ENCODE results near the gene RAB8B. TPM values are rescaled to one million over a fixed set of nuclear protein-coding genes. Genes with fewer than 3 reads are reported as not detected.

RAB8B gene
- total RNA-seq, 2 donors from 2014 or later: 78.1 to 108 TPM

- H3K27me3 Mint-ChIP-seq: no peaks in the 10 kb centered on the region
These were observed 49.4 kb downstream of the RAB8B start for GRCh38 chr15:63238796-63239195.

GRCh38 chr15:63240109-63240508, 50.7 kb downstream of the RAB8B start:
- no peaks in the 10 kb centered on the region for H3K9me3 ChIP-seq (ENCODE audit: control insufficient read depth, low read length, poor library complexity, severe bottlenecking)
- peaks cover 4% of the 10 kb centered on the region for H3K36me3 Mint-ChIP-seq (ENCODE audit: low read depth)
- no peak overlapping the region for H3K4me3 Mint-ChIP-seq
- peaks cover 44% of the 10 kb centered on the region for H3K4me1 Mint-ChIP-seq
- no peak for ATAC-seq
- no peak for DNase-seq
- H3K27ac Mint-ChIP-seq: peak overlapping the region; percentile 82
- H3K27me3 Mint-ChIP-seq: no peaks in the 10 kb centered on the region

More at GRCh38 chr15:63238796-63239195, 49.4 kb downstream of the RAB8B start:
- no peak for ATAC-seq
- no peak for DNase-seq
- no peaks in the 10 kb centered on the region for H3K9me3 ChIP-seq (ENCODE audit: control insufficient read depth, low read length, poor library complexity, severe bottlenecking)
- Mint-ChIP-seq H3K36me3 (ENCODE audit: low read depth) (peaks cover 4% of the 10 kb centered on the region), H3K4me1 (peaks cover 42% of the 10 kb centered on the region), H3K4me3 (peak overlapping the region; percentile 5), H3K27ac (no peak overlapping the region)

GRCh38 chr15:63241316-63241715, 51.9 kb downstream of the RAB8B start:
- no peaks in the 10 kb centered on the region for H3K27me3 Mint-ChIP-seq
- no peak overlapping the region for H3K4me3 Mint-ChIP-seq
- H3K9me3 ChIP-seq (ENCODE audit: control insufficient read depth, low read length, poor library complexity, severe bottlenecking): no peaks in the 10 kb centered on the region
- no peak for DNase-seq
- peak overlapping the region; percentile 57 for H3K27ac Mint-ChIP-seq
- H3K4me1 Mint-ChIP-seq: peaks cover 42% of the 10 kb centered on the region
- peaks cover 4% of the 10 kb centered on the region for H3K36me3 Mint-ChIP-seq (ENCODE audit: low read depth)
- ATAC-seq: no peak

- Mint-ChIP-seq H3K36me3 (ENCODE audit: low read depth) (peaks cover 7% of the 10 kb centered on the region), H3K4me3 (no peak overlapping the region), H3K27ac (peak overlapping the region; percentile 86), H3K4me1 (peaks cover 45% of the 10 kb centered on the region), H3K27me3 (no peaks in the 10 kb centered on the region)
- no peak for DNase-seq
- no peak for ATAC-seq
- no peaks in the 10 kb centered on the region for H3K9me3 ChIP-seq (ENCODE audit: control insufficient read depth, low read length, poor library complexity, severe bottlenecking)
These were observed 53.7 kb downstream of the RAB8B start for GRCh38 chr15:63243101-63243500.

- Mint-ChIP-seq H3K4me3 (no peak overlapping the region), H3K36me3 (ENCODE audit: low read depth) (peaks cover 7% of the 10 kb centered on the region), H3K27me3 (no peaks in the 10 kb centered on the region), H3K27ac (peak overlapping the region; percentile 86), H3K4me1 (peaks cover 41% of the 10 kb centered on the region)
- DNase-seq (no peak), ATAC-seq (no peak)
- no peaks in the 10 kb centered on the region for H3K9me3 ChIP-seq (ENCODE audit: control insufficient read depth, low read length, poor library complexity, severe bottlenecking)
These were observed 54.4 kb downstream of the RAB8B start for GRCh38 chr15:63243776-63244175.

GRCh38 chr15:63244399-63244798, 55.0 kb downstream of the RAB8B start:
- no peaks in the 10 kb centered on the region for H3K9me3 ChIP-seq (ENCODE audit: control insufficient read depth, low read length, poor library complexity, severe bottlenecking)
- Mint-ChIP-seq H3K27ac (peak overlapping the region; percentile 86), H3K27me3 (no peaks in the 10 kb centered on the region), H3K4me3 (no peak overlapping the region), H3K36me3 (ENCODE audit: low read depth) (peaks cover 8% of the 10 kb centered on the region), H3K4me1 (peaks cover 40% of the 10 kb centered on the region)
- ATAC-seq (no peak), DNase-seq (no peak)

- H3K27ac Mint-ChIP-seq: peak overlapping the region; percentile 86
- H3K4me1 Mint-ChIP-seq: peaks cover 37% of the 10 kb centered on the region
- H3K9me3 ChIP-seq (ENCODE audit: control insufficient read depth, low read length, poor library complexity, severe bottlenecking): no peaks in the 10 kb centered on the region
- H3K27me3 Mint-ChIP-seq: no peaks in the 10 kb centered on the region
- DNase-seq (no peak), ATAC-seq (peak; percentile 91)
- H3K36me3 Mint-ChIP-seq (ENCODE audit: low read depth): peaks cover 6% of the 10 kb centered on the region
- no peak overlapping the region for H3K4me3 Mint-ChIP-seq
These were observed 55.7 kb downstream of the RAB8B start for GRCh38 chr15:63244976-63245645.

GRCh38 chr15:63246691-63247469, 57.5 kb downstream of the RAB8B start:
- Mint-ChIP-seq H3K27ac (peak overlapping the region; percentile 79), H3K36me3 (ENCODE audit: low read depth) (peaks cover 6% of the 10 kb centered on the region), H3K27me3 (no peaks in the 10 kb centered on the region), H3K4me3 (no peak overlapping the region), H3K4me1 (peaks cover 34% of the 10 kb centered on the region)
- no peaks in the 10 kb centered on the region for H3K9me3 ChIP-seq (ENCODE audit: control insufficient read depth, low read length, poor library complexity, severe bottlenecking)
- DNase-seq (no peak), ATAC-seq (no peak)

GRCh38 chr15:63250312-63250965, 61.0 kb downstream of the RAB8B start:
- Mint-ChIP-seq H3K36me3 (ENCODE audit: low read depth) (peaks cover 8% of the 10 kb centered on the region), H3K4me3 (peak overlapping the region; percentile 43), H3K4me1 (peaks cover 29% of the 10 kb centered on the region), H3K27ac (peak overlapping the region; percentile 56), H3K27me3 (no peaks in the 10 kb centered on the region)
- DNase-seq: no peak
- no peak for ATAC-seq
- H3K9me3 ChIP-seq (ENCODE audit: control insufficient read depth, low read length, poor library complexity, severe bottlenecking): no peaks in the 10 kb centered on the region

GRCh38 chr15:63251701-63252100, 62.3 kb downstream of the RAB8B start:
- H3K27ac Mint-ChIP-seq: no peak overlapping the region
- H3K9me3 ChIP-seq (ENCODE audit: control insufficient read depth, low read length, poor library complexity, severe bottlenecking): no peaks in the 10 kb centered on the region
- DNase-seq: no peak
- ATAC-seq: no peak
- H3K27me3 Mint-ChIP-seq: no peaks in the 10 kb centered on the region
- peaks cover 5% of the 10 kb centered on the region for H3K36me3 Mint-ChIP-seq (ENCODE audit: low read depth)
- H3K4me1 Mint-ChIP-seq: peaks cover 26% of the 10 kb centered on the region
- H3K4me3 Mint-ChIP-seq: no peak overlapping the region

GRCh38 chr15:63252292-63252691, 62.9 kb downstream of the RAB8B start:
- Mint-ChIP-seq H3K27me3 (no peaks in the 10 kb centered on the region), H3K27ac (peak overlapping the region; percentile 54), H3K36me3 (ENCODE audit: low read depth) (peaks cover 5% of the 10 kb centered on the region), H3K4me3 (no peak overlapping the region), H3K4me1 (peaks cover 20% of the 10 kb centered on the region)
- ATAC-seq (no peak), DNase-seq (no peak)
- no peaks in the 10 kb centered on the region for H3K9me3 ChIP-seq (ENCODE audit: control insufficient read depth, low read length, poor library complexity, severe bottlenecking)

GRCh38 chr15:63254991-63255390, 65.6 kb downstream of the RAB8B start:
- peaks cover 14% of the 10 kb centered on the region for H3K4me1 Mint-ChIP-seq
- peak overlapping the region; percentile 83 for H3K27ac Mint-ChIP-seq
- H3K36me3 Mint-ChIP-seq (ENCODE audit: low read depth): peaks cover 5% of the 10 kb centered on the region
- no peaks in the 10 kb centered on the region for H3K9me3 ChIP-seq (ENCODE audit: control insufficient read depth, low read length, poor library complexity, severe bottlenecking)
- H3K4me3 Mint-ChIP-seq: no peak overlapping the region
- no peak for DNase-seq
- H3K27me3 Mint-ChIP-seq: no peaks in the 10 kb centered on the region
- ATAC-seq: no peak

GRCh38 chr15:63255489-63255990, 66.1 kb downstream of the RAB8B start:
- H3K27me3 Mint-ChIP-seq: no peaks in the 10 kb centered on the region
- H3K9me3 ChIP-seq (ENCODE audit: control insufficient read depth, low read length, poor library complexity, severe bottlenecking): no peaks in the 10 kb centered on the region
- peak overlapping the region; percentile 83 for H3K27ac Mint-ChIP-seq
- DNase-seq (no peak), ATAC-seq (no peak)
- H3K36me3 Mint-ChIP-seq (ENCODE audit: low read depth): peaks cover 8% of the 10 kb centered on the region
- no peak overlapping the region for H3K4me3 Mint-ChIP-seq
- peaks cover 11% of the 10 kb centered on the region for H3K4me1 Mint-ChIP-seq
